Measurements from ENCODE around the gene KNDC1.
"Not testable (repeated sequence)": the region's sequence is repeated elsewhere in the genome, so short reads cannot be mapped to it uniquely, and the experiment has no call there.

KNDC1 gene

GRCh38 chr10:133247681-133248333 is 87.8 kb downstream of the KNDC1 start:
- no peak for DNase-seq

DNA sequence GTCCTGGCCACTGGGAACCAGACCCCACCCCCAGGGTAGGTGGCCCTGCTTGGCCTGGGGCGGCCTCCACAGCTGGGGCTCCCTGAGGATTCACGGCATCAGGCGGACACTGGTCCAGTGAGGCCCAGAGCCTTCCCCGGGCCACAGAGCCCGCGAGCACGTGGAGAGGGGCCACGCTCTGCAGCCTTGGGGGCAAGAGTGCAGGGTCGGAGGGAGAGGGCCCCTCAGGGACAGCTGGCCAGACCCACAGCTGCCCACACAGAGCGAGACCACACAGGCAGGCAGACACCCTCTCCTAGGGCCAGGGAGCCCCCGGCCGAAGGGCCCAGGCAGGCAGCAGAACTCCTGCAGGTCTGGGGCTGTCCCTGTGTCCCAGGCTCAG is 88.3 kb downstream of the KNDC1 start:
- no peak for DNase-seq

DNA sequence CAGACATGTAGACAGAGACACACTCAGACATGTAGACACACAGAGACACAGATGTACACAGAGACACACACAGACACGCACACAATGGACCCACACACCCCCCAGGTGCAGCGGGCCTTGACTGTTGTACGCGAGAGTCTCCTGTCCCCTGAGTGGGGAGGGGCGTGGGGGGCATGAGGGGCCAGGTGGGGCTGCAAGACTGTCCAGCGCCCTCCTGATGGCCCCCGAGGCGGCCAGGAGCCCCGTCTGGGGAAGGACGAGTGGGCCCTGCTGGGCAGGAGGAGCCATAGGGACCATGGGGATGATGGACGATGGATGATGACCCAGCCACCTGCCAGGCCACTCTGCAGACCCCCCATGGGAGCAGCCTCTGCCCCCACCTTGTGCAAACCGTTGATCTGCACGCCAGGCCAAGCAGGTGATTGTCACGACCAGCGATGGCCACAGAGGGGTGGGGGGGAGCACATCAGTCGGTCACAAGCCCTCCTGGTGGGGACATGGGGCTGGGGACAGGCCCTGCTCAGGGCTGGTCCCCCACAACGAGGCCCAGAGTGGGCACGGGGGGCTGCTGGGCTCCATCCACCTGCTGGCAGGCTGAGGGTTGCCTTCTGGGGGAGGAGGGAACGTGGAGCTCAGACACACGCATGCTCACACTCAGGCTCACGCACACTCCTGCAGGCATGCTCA is 89.2 kb downstream of the KNDC1 start:
- DNase-seq, result no peak

- no peak for DNase-seq
These were observed 90.1 kb downstream of the KNDC1 start for GRCh38 chr10:133249975-133250754.

GRCh38 chr10:133251388-133252222 is 91.6 kb downstream of the KNDC1 start:
- DNase-seq, result no peak

DNA sequence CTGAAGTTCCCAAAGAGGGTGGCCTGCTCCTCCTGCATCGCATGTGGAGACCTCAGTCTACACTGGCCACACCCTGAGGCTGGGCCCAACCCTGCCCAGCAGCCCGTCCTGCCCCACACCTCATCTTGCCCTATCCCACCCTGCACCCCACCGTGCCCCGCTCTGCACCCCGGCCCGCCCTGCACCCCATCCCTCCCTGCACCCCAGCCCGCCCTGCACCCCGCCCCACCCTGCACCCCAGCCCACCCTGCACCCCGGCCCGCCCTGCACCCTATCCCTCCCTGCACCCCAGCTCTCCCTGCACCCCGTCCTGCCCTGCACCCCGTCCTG is 92.2 kb downstream of the KNDC1 start:
- no peak for DNase-seq

DNA sequence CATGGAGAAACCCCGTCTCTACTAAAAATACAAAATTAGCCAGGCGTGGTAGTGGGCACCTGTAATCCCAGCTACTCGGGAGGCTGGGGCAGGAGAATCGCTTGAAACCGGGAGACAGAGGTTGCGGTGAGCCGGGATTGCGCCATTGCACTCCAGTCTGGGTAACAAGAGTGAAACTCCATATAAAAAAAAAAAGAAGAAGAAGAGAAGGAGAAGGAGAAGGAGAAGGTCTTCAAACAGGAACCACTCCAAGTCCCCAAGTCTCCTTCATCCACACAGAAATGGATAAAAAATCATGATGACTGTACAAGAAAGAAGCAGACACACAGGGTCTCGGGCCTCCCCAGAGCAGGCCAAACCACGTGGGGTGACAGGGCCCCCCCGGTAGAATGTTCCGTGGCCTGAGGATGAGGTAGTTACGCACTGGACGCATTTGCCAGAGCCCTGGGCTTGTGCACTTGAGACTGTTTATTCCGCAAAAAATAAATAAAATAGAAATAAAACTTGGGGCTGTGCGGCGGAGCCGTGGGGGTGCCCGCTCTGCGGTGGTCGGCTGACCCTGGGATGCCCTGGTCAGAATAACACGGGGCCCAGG is 93.4 kb downstream of the KNDC1 start:
- DNase-seq, result no peak

DNA sequence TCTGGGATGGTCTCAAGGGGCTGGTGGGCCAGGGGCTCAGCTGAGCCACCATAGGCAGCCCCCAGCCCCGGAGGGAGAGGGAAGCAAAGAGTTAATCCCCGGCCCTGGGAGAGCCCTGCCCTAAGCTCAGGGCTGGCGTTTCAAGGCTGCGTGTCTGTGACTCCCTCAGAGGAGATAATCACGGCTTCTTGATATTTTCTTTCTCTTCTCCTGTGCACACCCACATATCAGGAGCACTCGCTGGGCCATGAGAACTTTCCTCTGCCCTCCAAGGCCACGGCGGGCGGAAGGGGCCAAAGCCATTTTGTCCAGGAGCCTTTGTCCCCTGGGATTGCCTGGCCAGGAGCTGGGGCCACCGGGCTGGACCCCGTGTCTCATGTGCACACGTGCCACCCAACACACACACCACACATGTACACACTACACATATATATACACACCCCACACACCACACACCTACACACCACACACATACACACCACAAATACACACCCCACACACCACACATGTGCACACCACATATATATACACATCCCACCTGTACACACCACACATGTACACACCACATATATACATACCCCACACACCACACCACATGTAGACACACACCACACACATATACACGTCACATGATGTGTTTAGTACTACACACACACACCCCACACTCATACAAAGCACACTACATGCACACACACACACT is 94.6 kb downstream of the KNDC1 start:
- DNase-seq, result no peak

GRCh38 chr10:133255323-133255722 is 95.3 kb downstream of the KNDC1 start:
- no peak for DNase-seq

DNA sequence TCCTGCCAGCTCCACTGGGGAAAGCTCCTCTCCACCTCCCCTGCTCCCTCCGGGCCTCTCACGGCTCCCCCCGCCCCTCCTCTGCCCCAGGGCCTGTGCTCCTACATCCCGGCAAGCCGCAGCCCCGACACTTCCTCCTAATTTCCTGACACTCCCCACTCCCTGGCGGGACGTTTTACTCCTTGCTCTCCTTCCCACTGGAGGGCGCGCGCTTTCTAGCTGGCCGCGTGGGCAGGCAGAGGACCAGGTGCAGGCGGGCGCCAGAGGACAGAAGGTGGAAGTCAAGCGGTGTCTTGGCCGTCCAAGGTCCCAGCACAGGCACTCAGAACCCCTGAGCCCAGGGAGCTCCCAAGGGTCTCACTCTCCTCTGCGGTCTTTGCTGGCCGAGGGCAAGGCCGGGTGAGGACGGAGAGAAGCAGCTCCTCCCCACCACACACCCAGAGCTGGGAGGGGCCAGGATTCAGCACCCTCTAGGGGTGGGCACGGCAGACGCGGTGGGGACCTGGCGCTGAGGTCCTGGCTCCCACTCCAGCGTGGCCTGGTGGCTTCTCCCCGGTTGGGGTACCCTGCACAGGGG is 97.6 kb downstream of the KNDC1 start:
- no peak for DNase-seq

GRCh38 chr10:133258066-133258817 is 98.2 kb downstream of the KNDC1 start:
- no peak for DNase-seq

- peak; percentile 67 to 90 for DNase-seq
These were observed 99.0 kb downstream of the KNDC1 start for GRCh38 chr10:133258818-133259601.

DNA sequence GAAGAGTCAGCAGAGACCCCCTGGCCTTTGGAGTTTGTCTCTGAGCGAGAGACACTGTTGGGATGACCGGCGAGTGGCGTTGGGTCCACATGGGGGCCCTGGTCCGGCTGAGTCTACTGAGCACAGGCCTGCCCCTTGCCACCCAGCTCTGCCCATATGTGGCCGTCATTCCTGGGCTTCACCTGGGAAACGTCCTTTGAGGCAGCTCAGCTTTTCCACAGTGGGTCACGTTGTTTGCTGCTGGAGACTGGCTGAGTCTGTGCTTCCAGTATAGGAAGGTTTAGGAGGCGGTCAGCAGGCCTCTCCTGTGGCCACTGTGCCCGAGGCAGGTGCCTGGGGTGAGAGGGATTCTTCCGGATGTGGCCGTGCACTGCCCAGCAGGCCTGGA is 99.6 kb downstream of the KNDC1 start:
- no peak for DNase-seq

DNA sequence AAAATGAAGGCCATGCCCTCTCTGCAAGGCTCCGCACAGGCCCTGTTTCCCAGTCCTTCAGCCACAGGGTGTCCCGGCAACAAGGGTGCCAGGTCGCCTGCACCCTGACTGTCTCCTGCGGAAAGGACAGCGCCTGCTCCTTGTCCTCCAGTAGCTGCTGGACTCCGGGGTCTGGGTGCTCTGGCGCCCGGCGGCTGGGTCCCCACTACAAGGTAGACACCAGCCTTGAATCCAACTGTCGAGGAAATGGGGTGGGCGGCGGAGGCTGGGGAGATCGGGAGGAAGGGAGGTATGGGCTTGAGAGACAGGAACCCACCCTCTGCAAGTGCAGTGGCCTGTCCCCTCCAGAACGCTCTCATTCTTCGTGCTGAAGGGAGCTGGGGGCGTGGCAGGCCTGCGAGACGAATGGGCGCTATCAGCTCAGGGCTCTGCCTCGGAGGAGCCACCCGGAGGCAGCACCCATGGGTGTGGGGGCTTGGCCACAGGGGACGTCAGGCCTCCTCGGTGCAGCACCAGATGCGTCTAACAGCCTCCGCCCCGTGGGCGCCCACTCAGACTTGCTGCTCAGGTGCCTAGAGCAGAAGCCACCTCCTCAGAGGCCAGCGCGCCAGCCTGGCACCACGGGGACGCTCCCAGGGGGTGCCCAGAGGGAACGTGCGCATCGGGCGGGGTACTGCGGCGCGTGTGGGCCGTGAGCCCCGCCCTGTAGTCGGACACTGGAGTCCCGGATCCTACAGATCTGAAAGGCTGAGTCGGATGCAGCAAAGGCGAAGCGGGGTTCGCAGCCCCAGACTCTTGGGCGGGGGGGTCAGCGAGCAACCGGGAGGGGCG is 101.1 kb downstream of the KNDC1 start:
- DNase-seq, result peak; percentile 61 to 66

- peak; percentile 74 to 83 for DNase-seq
These were observed 101.8 kb downstream of the KNDC1 start for GRCh38 chr10:133261726-133262325.

- no peak for DNase-seq
These were observed 102.7 kb downstream of the KNDC1 start for GRCh38 chr10:133262696-133263095.

GRCh38 chr10:133263674-133264073 is 103.7 kb downstream of the KNDC1 start:
- DNase-seq, result no peak

DNA sequence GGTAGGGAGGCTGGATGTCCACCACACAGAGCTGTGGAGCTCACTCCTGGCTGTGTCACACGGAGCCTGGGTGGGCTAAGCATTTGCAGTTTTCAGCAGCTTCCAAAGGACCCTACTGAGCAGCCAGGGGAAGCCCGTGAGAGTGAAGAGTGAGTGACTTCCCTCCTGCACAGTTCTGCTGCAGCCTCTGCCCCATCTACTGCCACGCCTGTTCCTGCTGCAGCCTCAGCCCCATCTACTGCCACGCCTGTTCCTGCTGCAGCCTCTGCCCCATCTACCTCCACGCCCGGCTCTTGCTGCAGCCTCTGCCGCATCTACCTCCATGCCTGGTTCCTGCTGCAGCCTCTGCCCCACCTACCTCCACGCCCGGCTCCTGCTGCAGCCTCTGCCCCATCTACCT is 104.4 kb downstream of the KNDC1 start:
- no peak for DNase-seq

DNA sequence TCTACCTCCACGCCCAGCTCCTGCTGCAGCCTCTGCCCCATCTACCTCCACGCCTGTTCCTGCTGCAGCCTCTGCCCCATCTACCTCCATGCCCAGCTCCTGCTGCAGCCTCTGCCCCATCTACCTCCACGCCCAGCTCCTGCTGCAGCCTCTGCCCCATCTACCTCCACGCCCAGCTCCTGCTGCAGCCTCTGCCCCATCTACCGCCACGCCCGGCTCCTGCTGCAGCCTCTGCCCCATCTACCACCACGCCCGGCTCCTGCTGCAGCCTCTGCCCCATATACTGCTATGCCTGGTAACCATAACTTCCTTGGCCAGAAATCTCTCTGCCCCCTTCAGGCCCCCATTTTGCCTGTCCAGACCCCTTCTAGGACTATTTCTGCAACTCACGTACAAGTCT is 105.0 kb downstream of the KNDC1 start:
- not testable (repeated sequence) for DNase-seq
